Measurements from ENCODE around the gene HSPA2. TPM values are rescaled to one million over a fixed set of nuclear protein-coding genes. Genes with fewer than 3 reads are reported as not detected.

HSPA2 gene
- polyA plus RNA-seq, 1 of the 3 experiments (the other 2 are of a cell fraction), result 20.8 TPM

GRCh38 chr14:64515053-64515452 is 25.5 kb upstream of the HSPA2 start:
- H3K36me3 ChIP-seq (replicated peaks in 1 of 2; ENCODE audit: control insufficient read depth in 1 of 2, insufficient read depth in 2 of 2, low read length in 1 of 2), result peaks cover 5 to 13% of the 10 kb centered on the region in 2 experiments
- no peaks in the 10 kb centered on the region for H3K9me3 ChIP-seq
- ChIA-PET CTCF (interaction anchor here (1.2 to 1.8 kb wide), 3 partner anchors 10 to 122 kb away, joined by 5 to 7 read pairs (median 6); no protein-coding TSS in a partner anchor), POLR2A (no interaction called here)
- H3K4me3 ChIP-seq (ENCODE audit: low read depth in 2 of 2, low read length in 1 of 2), result no peak overlapping the region
- H2AFZ ChIP-seq (ENCODE audit: low read depth), result no peak overlapping the region
- H3F3A ChIP-seq (replicated peaks; ENCODE audit: insufficient read depth), result peaks cover 5% of the 10 kb centered on the region
- peaks cover 91% of the 10 kb centered on the region for H4K20me1 ChIP-seq (ENCODE audit: insufficient read depth)
- no peak for DNase-seq
- H3K9ac ChIP-seq, result no peak overlapping the region
- WGBS (ENCODE audit: low lambda C conversion rate), result 97% methylated on average over 1 of the region's 1 CpG
- no peaks in the 10 kb centered on the region for H3K9me2 ChIP-seq
- no peaks in the 10 kb centered on the region for H3K27me3 ChIP-seq (ENCODE audit: insufficient read depth)
- peaks cover 0 to 8% of the 10 kb centered on the region in 2 experiments; a peak in 2 of 4 replicates for H3K4me1 ChIP-seq (ENCODE audit: control insufficient read depth in 1 of 2, insufficient read depth in 2 of 2, low read depth in 1 of 2, low read length in 1 of 2)
- no peak overlapping the region for H3K4me2 ChIP-seq
- no peak for TF ChIP-seq SIN3A (IDR thresholded peaks at IDR 0.05; ENCODE audit: borderline replicate concordance, low read depth, low read length)
- H3K27ac ChIP-seq (ENCODE audit: low read depth in 2 of 2, low read length in 1 of 2), result no peak overlapping the region
- peaks cover 99% of the 10 kb centered on the region for H3K79me2 ChIP-seq (ENCODE audit: insufficient read depth)

GRCh38 chr14:64516969-64517368 is 23.6 kb upstream of the HSPA2 start:
- Histone ChIP-seq H3K4me2 (no peak overlapping the region), H4K20me1 (ENCODE audit: insufficient read depth) (peaks cover 92% of the 10 kb centered on the region)

More at GRCh38 chr14:64516969-64517368, 23.6 kb upstream of the HSPA2 start:
- CTCF ChIA-PET, result no interaction called here
- Histone ChIP-seq H3K4me1 (ENCODE audit: control insufficient read depth in 1 of 2, insufficient read depth in 2 of 2, low read depth in 1 of 2, low read length in 1 of 2) (no peaks in the 10 kb centered on the region; a peak in 1 of 4 replicates), H3K9me2 (no peaks in the 10 kb centered on the region), H3K36me3 (replicated peaks in 1 of 2; ENCODE audit: control insufficient read depth in 1 of 2, insufficient read depth in 2 of 2, low read length in 1 of 2) (peaks cover 14 to 20% of the 10 kb centered on the region in 2 experiments), H3K27me3 (ENCODE audit: insufficient read depth) (no peaks in the 10 kb centered on the region), H3K4me3 (ENCODE audit: low read depth in 2 of 2, low read length in 1 of 2) (no peak overlapping the region), H3F3A (replicated peaks; ENCODE audit: insufficient read depth) (peaks cover 5% of the 10 kb centered on the region), H3K9ac (no peak overlapping the region), H3K27ac (ENCODE audit: low read depth in 2 of 2, low read length in 1 of 2) (no peak overlapping the region), H3K9me3 (no peaks in the 10 kb centered on the region), H2AFZ (ENCODE audit: low read depth) (no peak overlapping the region), H3K79me2 (ENCODE audit: insufficient read depth) (peaks cover 99% of the 10 kb centered on the region)
- 69% methylated on average over 1 of the region's 1 CpG for WGBS (ENCODE audit: low lambda C conversion rate)
- no peak for DNase-seq
- POLR2A ChIA-PET, result no interaction called here
- TF ChIP-seq EZH2phosphoT487 (IDR thresholded peaks at IDR 0.05; ENCODE audit: borderline replicate concordance, low read depth), result no peak
- TF ChIP-seq ELF1 (IDR thresholded peaks at IDR 0.05), result no peak
- no peak for TF ChIP-seq TCF12 (IDR thresholded peaks at IDR 0.05)
- TF ChIP-seq, protein P1, sequence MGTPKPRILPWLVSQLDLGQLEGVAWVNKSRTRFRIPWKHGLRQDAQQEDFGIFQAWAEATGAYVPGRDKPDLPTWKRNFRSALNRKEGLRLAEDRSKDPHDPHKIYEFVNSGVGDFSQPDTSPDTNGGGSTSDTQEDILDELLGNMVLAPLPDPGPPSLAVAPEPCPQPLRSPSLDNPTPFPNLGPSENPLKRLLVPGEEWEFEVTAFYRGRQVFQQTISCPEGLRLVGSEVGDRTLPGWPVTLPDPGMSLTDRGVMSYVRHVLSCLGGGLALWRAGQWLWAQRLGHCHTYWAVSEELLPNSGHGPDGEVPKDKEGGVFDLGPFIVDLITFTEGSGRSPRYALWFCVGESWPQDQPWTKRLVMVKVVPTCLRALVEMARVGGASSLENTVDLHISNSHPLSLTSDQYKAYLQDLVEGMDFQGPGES (IDR thresholded peaks at IDR 0.05; ENCODE audit: low read depth, low read length), result no peak
- TF ChIP-seq RAD21 (IDR thresholded peaks at IDR 0.05; ENCODE audit: low read length), result no peak
- no peak for TF ChIP-seq FOXM1 (IDR thresholded peaks at IDR 0.05; ENCODE audit: low read depth)
- no peak for TF ChIP-seq RCOR1 (IDR thresholded peaks at IDR 0.05; ENCODE audit: low read length)
- TF ChIP-seq RXRA (IDR thresholded peaks at IDR 0.05; ENCODE audit: borderline replicate concordance, low read depth), result no peak
- TF ChIP-seq SMC3 (IDR thresholded peaks at IDR 0.05; ENCODE audit: low read depth, low read length), result no peak
- TF ChIP-seq FOSL2 (IDR thresholded peaks at IDR 0.05; ENCODE audit: borderline replicate concordance, low read depth), result no peak
- no peak for TF ChIP-seq GABPA (IDR thresholded peaks at IDR 0.05; ENCODE audit: low read depth)
- TF ChIP-seq USF1 (IDR thresholded peaks at IDR 0.05; ENCODE audit: borderline replicate concordance, low read depth), result no peak
- no peak for TF ChIP-seq POLR2AphosphoS5 (IDR thresholded peaks at IDR 0.05; ENCODE audit: low read depth, low read length)
- TF ChIP-seq, protein P2, sequence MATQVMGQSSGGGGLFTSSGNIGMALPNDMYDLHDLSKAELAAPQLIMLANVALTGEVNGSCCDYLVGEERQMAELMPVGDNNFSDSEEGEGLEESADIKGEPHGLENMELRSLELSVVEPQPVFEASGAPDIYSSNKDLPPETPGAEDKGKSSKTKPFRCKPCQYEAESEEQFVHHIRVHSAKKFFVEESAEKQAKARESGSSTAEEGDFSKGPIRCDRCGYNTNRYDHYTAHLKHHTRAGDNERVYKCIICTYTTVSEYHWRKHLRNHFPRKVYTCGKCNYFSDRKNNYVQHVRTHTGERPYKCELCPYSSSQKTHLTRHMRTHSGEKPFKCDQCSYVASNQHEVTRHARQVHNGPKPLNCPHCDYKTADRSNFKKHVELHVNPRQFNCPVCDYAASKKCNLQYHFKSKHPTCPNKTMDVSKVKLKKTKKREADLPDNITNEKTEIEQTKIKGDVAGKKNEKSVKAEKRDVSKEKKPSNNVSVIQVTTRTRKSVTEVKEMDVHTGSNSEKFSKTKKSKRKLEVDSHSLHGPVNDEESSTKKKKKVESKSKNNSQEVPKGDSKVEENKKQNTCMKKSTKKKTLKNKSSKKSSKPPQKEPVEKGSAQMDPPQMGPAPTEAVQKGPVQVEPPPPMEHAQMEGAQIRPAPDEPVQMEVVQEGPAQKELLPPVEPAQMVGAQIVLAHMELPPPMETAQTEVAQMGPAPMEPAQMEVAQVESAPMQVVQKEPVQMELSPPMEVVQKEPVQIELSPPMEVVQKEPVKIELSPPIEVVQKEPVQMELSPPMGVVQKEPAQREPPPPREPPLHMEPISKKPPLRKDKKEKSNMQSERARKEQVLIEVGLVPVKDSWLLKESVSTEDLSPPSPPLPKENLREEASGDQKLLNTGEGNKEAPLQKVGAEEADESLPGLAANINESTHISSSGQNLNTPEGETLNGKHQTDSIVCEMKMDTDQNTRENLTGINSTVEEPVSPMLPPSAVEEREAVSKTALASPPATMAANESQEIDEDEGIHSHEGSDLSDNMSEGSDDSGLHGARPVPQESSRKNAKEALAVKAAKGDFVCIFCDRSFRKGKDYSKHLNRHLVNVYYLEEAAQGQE (IDR thresholded peaks at IDR 0.05; ENCODE audit: low read depth, low read length), result no peak
- no peak for TF ChIP-seq NRF1 (IDR thresholded peaks at IDR 0.05; ENCODE audit: low read depth, low read length)
- TF ChIP-seq MXI1 (IDR thresholded peaks at IDR 0.05; ENCODE audit: low read depth, low read length), result no peak
- no peak for TF ChIP-seq FOXJ3 (CRISPR knock-in tag; IDR thresholded peaks at IDR 0.05)
- TF ChIP-seq, protein P3, sequence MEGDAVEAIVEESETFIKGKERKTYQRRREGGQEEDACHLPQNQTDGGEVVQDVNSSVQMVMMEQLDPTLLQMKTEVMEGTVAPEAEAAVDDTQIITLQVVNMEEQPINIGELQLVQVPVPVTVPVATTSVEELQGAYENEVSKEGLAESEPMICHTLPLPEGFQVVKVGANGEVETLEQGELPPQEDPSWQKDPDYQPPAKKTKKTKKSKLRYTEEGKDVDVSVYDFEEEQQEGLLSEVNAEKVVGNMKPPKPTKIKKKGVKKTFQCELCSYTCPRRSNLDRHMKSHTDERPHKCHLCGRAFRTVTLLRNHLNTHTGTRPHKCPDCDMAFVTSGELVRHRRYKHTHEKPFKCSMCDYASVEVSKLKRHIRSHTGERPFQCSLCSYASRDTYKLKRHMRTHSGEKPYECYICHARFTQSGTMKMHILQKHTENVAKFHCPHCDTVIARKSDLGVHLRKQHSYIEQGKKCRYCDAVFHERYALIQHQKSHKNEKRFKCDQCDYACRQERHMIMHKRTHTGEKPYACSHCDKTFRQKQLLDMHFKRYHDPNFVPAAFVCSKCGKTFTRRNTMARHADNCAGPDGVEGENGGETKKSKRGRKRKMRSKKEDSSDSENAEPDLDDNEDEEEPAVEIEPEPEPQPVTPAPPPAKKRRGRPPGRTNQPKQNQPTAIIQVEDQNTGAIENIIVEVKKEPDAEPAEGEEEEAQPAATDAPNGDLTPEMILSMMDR (IDR thresholded peaks at IDR 0.05), result no peak
- TF ChIP-seq EP300 (IDR thresholded peaks at IDR 0.05; ENCODE audit: borderline replicate concordance in 1 of 2, low read depth in 1 of 2, low read length in 1 of 2), result no peak
